K562 (cell line): ENCODE data around the gene CGGBP1. TPM values are rescaled to one million over a fixed set of nuclear protein-coding genes. Genes with fewer than 3 reads are reported as not detected.

Experiments used
- ARNT ChIP-seq, 2 experiments: fragments of 450-650 bp; IDR thresholded peaks; 2 replicates each; pipeline ENCODE4 v1.6.1; 2016; ENCODE audit warnings: mild to moderate bottlenecking in 1 of 2
- BRF2 ChIP-seq: IDR thresholded peaks from 3 replicates; pipeline ENCODE4 v1.6.1; 2011; ENCODE audit warnings: borderline replicate concordance, mild to moderate bottlenecking; ENCODE audit not compliant: insufficient read length, insufficient read depth
- CREM ChIP-seq: IDR thresholded peaks from 2 replicates; pipeline ENCODE4 v1.6.1; 2014; ENCODE audit warnings: antibody characterized with exemption, low read depth
- CTCFL ChIP-seq: IDR thresholded peaks from 2 replicates; pipeline ENCODE4 v1.6.1; 2011; ENCODE audit warnings: borderline replicate concordance, low read depth, mild to moderate bottlenecking, moderate library complexity, low read length; ENCODE audit not compliant: insufficient read depth, poor library complexity, severe bottlenecking
- ETV6 ChIP-seq, 3 experiments: fragments of 150-350 bp in 1 of 3; sonication (generic) in 1 of 3; formaldehyde crosslinking in 1 of 3; IDR thresholded peaks; 2 replicates each; pipeline versions ENCODE4 v1.6.1 to v1.8.0; 2014 to 2022; ENCODE audit warnings: borderline replicate concordance in 2 of 3, low read depth in 2 of 3, antibody characterized with exemption in 1 of 3, low read length in 1 of 3, mild to moderate bottlenecking in 1 of 3, missing genetic modification reagents in 1 of 3
- FOXP1 ChIP-seq: sonication (generic); formaldehyde crosslinking; IDR thresholded peaks from 2 replicates; pipeline ENCODE4 v1.8.0; 2022; ENCODE audit warnings: mild to moderate bottlenecking, missing genetic modification reagents
- KAT7 ChIP-seq: sonication (generic); formaldehyde crosslinking; IDR thresholded peaks from 2 replicates; pipeline ENCODE4 v1.8.0; 2022; ENCODE audit warnings: missing genetic modification reagents, mild to moderate bottlenecking, borderline replicate concordance
- PML ChIP-seq: IDR thresholded peaks from 2 replicates; pipeline ENCODE4 v1.6.1; 2012; ENCODE audit warnings: low read length, inconsistent platforms
- RBBP5 ChIP-seq: fragments of 200-600 bp; sonication (generic); IDR thresholded peaks from 2 replicates; pipeline ENCODE4 v1.6.1; 2012; ENCODE audit warnings: borderline replicate concordance, mild to moderate bottlenecking, low read length, control low read depth, inconsistent platforms; ENCODE audit not compliant: insufficient read depth, poor library complexity, severe bottlenecking
- TAF1 ChIP-seq: IDR thresholded peaks from 2 replicates; pipeline ENCODE4 v1.6.1; 2011; ENCODE audit warnings: mild to moderate bottlenecking, low read length, moderate library complexity; ENCODE audit not compliant: insufficient read depth, control insufficient read depth, severe bottlenecking; ENCODE audit errors: extremely low read depth
- THRAP3 ChIP-seq: fragments of 450-650 bp; IDR thresholded peaks from 2 replicates; pipeline ENCODE4 v1.6.1; 2016; ENCODE audit warnings: mild to moderate bottlenecking, inconsistent platforms, borderline replicate concordance
- ZNF431 ChIP-seq: sonication (generic); formaldehyde crosslinking; IDR thresholded peaks from 2 replicates; pipeline ENCODE4 v1.8.0; 2022; ENCODE audit warnings: mild to moderate bottlenecking, missing genetic modification reagents
- ZNF512 ChIP-seq: IDR thresholded peaks from 2 replicates; pipeline ENCODE4 v1.6.1; 2016; ENCODE audit warnings: missing genetic modification characterization, missing compliant biosample characterization
- polyA plus RNA-seq, 8 experiments: library from polyadenylated mRNA; depleted of rRNA in 4 of 8; stranded (reverse) in 5 of 8; unstranded in 3 of 8; fragments of >200 nt; fragmentation: Nextera tagmentation in 2 of 8; fragmentation: Illumina TruSeq in 1 of 8; extraction: Ambion mirVana in 2 of 8; extraction: Trizol in 1 of 8; gene quantifications; 2 replicates each; pipeline versions ENCODE4 v1.2.1 to v1.2.3, GENCODE V29; 2011 to 2014; ENCODE audit warnings: inconsistent platforms in 1 of 8, missing spikeins in 1 of 8
- total RNA-seq, 7 experiments: library from RNA; depleted of rRNA in 6 of 7; stranded (reverse); fragments of >200 nt in 6 of 7; fragmentation: Illumina TruSeq in 2 of 7; extraction: Trizol in 2 of 7; gene quantifications; 2 replicates each; pipeline versions ENCODE4 v1.2.1 to v1.2.3, GENCODE V29; 2011 to 2021; ENCODE audit warnings: low replicate concordance in 1 of 7
- TF ChIP-seq, protein P1 (sequence below): fragments of 450-650 bp; IDR thresholded peaks from 2 replicates; pipeline ENCODE4 v1.6.1; 2018; ENCODE audit warnings: mild to moderate bottlenecking, low read depth; ENCODE audit not compliant: partially characterized antibody
- TF ChIP-seq, protein P2 (sequence below): sonication (generic); formaldehyde crosslinking; IDR thresholded peaks from 2 replicates; pipeline ENCODE4 v1.8.1; 2023; ENCODE audit warnings: mild to moderate bottlenecking, missing genetic modification reagents

CGGBP1 gene
- total and polyA plus RNA-seq, 9 of the 15 experiments (the other 6 are each of a cell fraction or from before 2014, with no cell fraction given), result 14.4 to 47.8 (median 37.8) TPM

- TF ChIP-seq ETV6 (IDR thresholded peaks at IDR 0.05; ENCODE audit: borderline replicate concordance in 1 of 2, low read depth in 2 of 2, low read length in 1 of 2) (no peak), ETV6 (CRISPR knock-in tag; IDR thresholded peaks at IDR 0.05; ENCODE audit: borderline replicate concordance) (no peak), FOXP1 (no peak), ZNF431 (CRISPR knock-in tag) (no peak), CREM (peak; percentile 57), BRF2 (no peak), ARNT (IDR thresholded peaks at IDR 0.05) (no peak), TAF1 (peak; percentile 40), RBBP5 (peak; percentile 9), KAT7 (CRISPR knock-in tag) (no peak), CTCFL (no peak), ZNF512 (no peak), PML (no peak), THRAP3 (no peak)
- TF ChIP-seq, protein P1, sequence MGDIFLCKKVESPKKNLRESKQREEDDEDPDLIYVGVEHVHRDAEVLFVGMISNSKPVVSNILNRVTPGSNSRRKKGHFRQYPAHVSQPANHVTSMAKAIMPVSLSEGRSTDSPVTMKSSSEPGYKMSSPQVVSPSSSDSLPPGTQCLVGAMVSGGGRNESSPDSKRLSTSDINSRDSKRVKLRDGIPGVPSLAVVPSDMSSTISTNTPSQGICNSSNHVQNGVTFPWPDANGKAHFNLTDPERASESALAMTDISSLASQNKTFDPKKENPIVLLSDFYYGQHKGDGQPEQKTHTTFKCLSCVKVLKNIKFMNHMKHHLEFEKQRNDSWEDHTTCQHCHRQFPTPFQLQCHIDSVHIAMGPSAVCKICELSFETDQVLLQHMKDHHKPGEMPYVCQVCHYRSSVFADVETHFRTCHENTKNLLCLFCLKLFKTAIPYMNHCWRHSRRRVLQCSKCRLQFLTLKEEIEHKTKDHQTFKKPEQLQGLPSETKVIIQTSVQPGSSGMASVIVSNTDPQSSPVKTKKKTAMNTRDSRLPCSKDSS, result no peak
- TF ChIP-seq, protein P2, sequence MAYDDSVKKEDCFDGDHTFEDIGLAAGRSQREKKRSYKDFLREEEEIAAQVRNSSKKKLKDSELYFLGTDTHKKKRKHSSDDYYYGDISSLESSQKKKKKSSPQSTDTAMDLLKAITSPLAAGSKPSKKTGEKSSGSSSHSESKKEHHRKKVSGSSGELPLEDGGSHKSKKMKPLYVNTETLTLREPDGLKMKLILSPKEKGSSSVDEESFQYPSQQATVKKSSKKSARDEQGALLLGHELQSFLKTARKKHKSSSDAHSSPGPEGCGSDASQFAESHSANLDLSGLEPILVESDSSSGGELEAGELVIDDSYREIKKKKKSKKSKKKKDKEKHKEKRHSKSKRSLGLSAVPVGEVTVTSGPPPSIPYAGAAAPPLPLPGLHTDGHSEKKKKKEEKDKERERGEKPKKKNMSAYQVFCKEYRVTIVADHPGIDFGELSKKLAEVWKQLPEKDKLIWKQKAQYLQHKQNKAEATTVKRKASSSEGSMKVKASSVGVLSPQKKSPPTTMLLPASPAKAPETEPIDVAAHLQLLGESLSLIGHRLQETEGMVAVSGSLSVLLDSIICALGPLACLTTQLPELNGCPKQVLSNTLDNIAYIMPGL (CRISPR knock-in tag), result no peak
Measured at GRCh38 chr3:88058581-88059379, at the start of gene CGGBP1, which contains the start of gene ZNF654 (continued).
